Keratinocyte (primary cell): ENCODE measurements around the gene C5orf52. TPM values are rescaled to one million over a fixed set of nuclear protein-coding genes. Genes with fewer than 3 reads are reported as not detected.
"Not testable (repeated sequence)": the region's sequence is repeated elsewhere in the genome, so short reads cannot be mapped to it uniquely, and the experiment has no call there.

ENCODE experiments used
- DNase-seq: peaks from one replicate; pipeline ENCODE4 v3.0.0-alpha.2; 2011; ENCODE audit warnings: low read depth, missing footprints, low spot score
- FAIRE-seq: peaks from 2 replicates; lab custom pipeline; 2011; peaks lifted over from hg19 to GRCh38; lab: Jason Lieb, UNC
- H2AFZ ChIP-seq: 2 replicates; pipeline ENCODE4 v1.6.0; 2012; ENCODE audit warnings: low read length, control low read depth, inconsistent platforms; ENCODE audit not compliant: control insufficient read depth
- H3K27ac ChIP-seq: 2 replicates; pipeline ENCODE4 v1.5.1; 2011; ENCODE audit warnings: low read length; ENCODE audit not compliant: control insufficient read depth, insufficient read depth
- H3K27me3 ChIP-seq: 3 replicates; pipeline ENCODE4 v1.6.0; 2011; ENCODE audit warnings: low read length; ENCODE audit not compliant: control insufficient read depth, insufficient read depth; ENCODE audit errors: extremely low read depth
- H3K36me3 ChIP-seq, 2 experiments: 2 replicates in 1 of 2; 3 replicates in 1 of 2; pipeline ENCODE4 v1.5.1; 2011; ENCODE audit warnings: low read length in 2 of 2, mild to moderate bottlenecking in 1 of 2; ENCODE audit not compliant: control insufficient read depth in 2 of 2, insufficient read depth in 2 of 2; ENCODE audit errors: extremely low read depth in 1 of 2
- H3K4me1 ChIP-seq: 3 replicates; pipeline ENCODE4 v1.5.1; 2011; ENCODE audit warnings: low read length; ENCODE audit not compliant: control insufficient read depth, insufficient read depth; ENCODE audit errors: extremely low read depth
- H3K4me2 ChIP-seq: 3 replicates; pipeline ENCODE4 v1.6.0; 2011; ENCODE audit warnings: low read depth, low read length; ENCODE audit not compliant: control insufficient read depth, insufficient read depth; ENCODE audit errors: extremely low read depth
- H3K4me3 ChIP-seq, 3 experiments: fragments of 200-600 bp in 1 of 3; sonication (generic) in 1 of 3; 2 replicates in 2 of 3; 3 replicates in 1 of 3; pipeline ENCODE4 v1.5.1; 2011 to 2016; ENCODE audit warnings: low read length in 3 of 3, mild to moderate bottlenecking in 3 of 3, control low read depth in 2 of 3, inconsistent platforms in 1 of 3, low read depth in 1 of 3, mixed read lengths in 1 of 3, mixed run types in 1 of 3, moderate library complexity in 1 of 3; ENCODE audit not compliant: control insufficient read depth in 2 of 3, insufficient read depth in 2 of 3; ENCODE audit errors: extremely low read depth in 1 of 3
- H3K79me2 ChIP-seq: 2 replicates; pipeline ENCODE4 v1.6.0; 2012; ENCODE audit warnings: low read length; ENCODE audit not compliant: control insufficient read depth, insufficient read depth
- H3K9ac ChIP-seq: 3 replicates; pipeline ENCODE4 v1.6.0; 2011; ENCODE audit warnings: low read length; ENCODE audit not compliant: control insufficient read depth, insufficient read depth; ENCODE audit errors: extremely low read depth
- H3K9me1 ChIP-seq: 3 replicates; pipeline ENCODE4 v1.6.0; 2011; ENCODE audit warnings: low read length; ENCODE audit not compliant: control insufficient read depth, insufficient read depth; ENCODE audit errors: extremely low read depth
- H3K9me3 ChIP-seq: 2 replicates; pipeline ENCODE4 v1.5.1; 2012; ENCODE audit warnings: low read depth, low read length; ENCODE audit not compliant: control insufficient read depth
- H4K20me1 ChIP-seq: 3 replicates; pipeline ENCODE4 v1.6.0; 2011; ENCODE audit warnings: low read length; ENCODE audit not compliant: control insufficient read depth, insufficient read depth; ENCODE audit errors: extremely low read depth
- EZH2 ChIP-seq: IDR thresholded peaks from one replicate; pipeline ENCODE4 v1.6.1; 2012; ENCODE audit warnings: inconsistent platforms, mild to moderate bottlenecking, low read length, moderate library complexity
- dilution Hi-C: fragments of 300-500 bp; cut with MboI; formaldehyde crosslinking; loops from one replicate; pipeline ENCODE4 v1.7.0; 2020; ENCODE audit warnings: low sequenced_read_pairs; ENCODE audit not compliant: extremely low pct_ligation_motif_present
- polyA plus RNA-seq, 5 experiments: library from polyadenylated mRNA; depleted of rRNA in 3 of 5; stranded (reverse) in 3 of 5; stranded (forward) in 1 of 5; unstranded in 1 of 5; fragments of >200 nt; gene quantifications; 1 replicate in 1 of 5; 2 replicates in 3 of 5; 3 replicates in 1 of 5; pipeline versions ENCODE4 v1.2.1 to v1.2.3, GENCODE V29; 2011 to 2012; ENCODE audit warnings: missing spikeins in 2 of 5, low read depth in 1 of 5, low replicate concordance in 1 of 5
- TF ChIP-seq, protein P1 (sequence below), 3 experiments: IDR thresholded peaks in 1 of 3; conservative IDR thresholded peaks in 1 of 3; optimal IDR thresholded peaks in 1 of 3; 2 replicates in 2 of 3; 3 replicates in 1 of 3; pipeline versions ENCODE3 to v1.5.1; 2011; ENCODE audit warnings: low read length in 3 of 3, mild to moderate bottlenecking in 3 of 3, moderate library complexity in 2 of 3, control low read depth in 1 of 3, inconsistent platforms in 1 of 3; ENCODE audit not compliant: insufficient read depth in 2 of 3; ENCODE audit errors: extremely low read depth in 1 of 3

The C5orf52 gene
- polyA plus RNA-seq, 1 donor (not counting 4 experiments of a cell fraction or from before 2014, with no cell fraction given): not detected

GRCh38 chr5:157721159-157721558, 49.8 kb downstream of the C5orf52 start:
- Histone ChIP-seq H3K4me3 (no peak overlapping the region), H3K4me1 (no peaks in the 10 kb centered on the region), H3K36me3 (no peaks in the 10 kb centered on the region), H3K9me3 (no peaks in the 10 kb centered on the region), H3K9me1 (no peaks in the 10 kb centered on the region), H4K20me1 (no peaks in the 10 kb centered on the region), H3K27ac (no peak overlapping the region), H3K9ac (no peak overlapping the region), H3K27me3 (no peaks in the 10 kb centered on the region), H3K4me2 (no peak overlapping the region), H2AFZ (no peak overlapping the region), H3K79me2 (no peaks in the 10 kb centered on the region)
- dilution Hi-C loops: no loop called here
- no peak for FAIRE-seq
- no peak for DNase-seq
- no peak for TF ChIP-seq EZH2
- TF ChIP-seq, protein P1, sequence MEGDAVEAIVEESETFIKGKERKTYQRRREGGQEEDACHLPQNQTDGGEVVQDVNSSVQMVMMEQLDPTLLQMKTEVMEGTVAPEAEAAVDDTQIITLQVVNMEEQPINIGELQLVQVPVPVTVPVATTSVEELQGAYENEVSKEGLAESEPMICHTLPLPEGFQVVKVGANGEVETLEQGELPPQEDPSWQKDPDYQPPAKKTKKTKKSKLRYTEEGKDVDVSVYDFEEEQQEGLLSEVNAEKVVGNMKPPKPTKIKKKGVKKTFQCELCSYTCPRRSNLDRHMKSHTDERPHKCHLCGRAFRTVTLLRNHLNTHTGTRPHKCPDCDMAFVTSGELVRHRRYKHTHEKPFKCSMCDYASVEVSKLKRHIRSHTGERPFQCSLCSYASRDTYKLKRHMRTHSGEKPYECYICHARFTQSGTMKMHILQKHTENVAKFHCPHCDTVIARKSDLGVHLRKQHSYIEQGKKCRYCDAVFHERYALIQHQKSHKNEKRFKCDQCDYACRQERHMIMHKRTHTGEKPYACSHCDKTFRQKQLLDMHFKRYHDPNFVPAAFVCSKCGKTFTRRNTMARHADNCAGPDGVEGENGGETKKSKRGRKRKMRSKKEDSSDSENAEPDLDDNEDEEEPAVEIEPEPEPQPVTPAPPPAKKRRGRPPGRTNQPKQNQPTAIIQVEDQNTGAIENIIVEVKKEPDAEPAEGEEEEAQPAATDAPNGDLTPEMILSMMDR (optimal IDR thresholded peaks at IDR 0.05 in 1 of 3, IDR thresholded peaks at IDR 0.05 in 1 of 3, conservative IDR thresholded peaks at IDR 0.05 in 1 of 3; ENCODE audit: extremely low read depth in 1 of 3, insufficient read depth in 2 of 3, low read length in 3 of 3): no peak

GRCh38 chr5:157722895-157723294, 51.6 kb downstream of the C5orf52 start:
- H3K27ac ChIP-seq, FAIRE-seq, H3K9me1 ChIP-seq, H3K9me3 ChIP-seq, H3K79me2 ChIP-seq, H3K27me3 ChIP-seq, DNase-seq, H3K4me3 ChIP-seq, H2AFZ ChIP-seq, H3K9ac ChIP-seq, H3K4me2 ChIP-seq, H3K36me3 ChIP-seq, dilution Hi-C loops, H4K20me1 ChIP-seq, H3K4me1 ChIP-seq: not testable (repeated sequence)

DNA sequence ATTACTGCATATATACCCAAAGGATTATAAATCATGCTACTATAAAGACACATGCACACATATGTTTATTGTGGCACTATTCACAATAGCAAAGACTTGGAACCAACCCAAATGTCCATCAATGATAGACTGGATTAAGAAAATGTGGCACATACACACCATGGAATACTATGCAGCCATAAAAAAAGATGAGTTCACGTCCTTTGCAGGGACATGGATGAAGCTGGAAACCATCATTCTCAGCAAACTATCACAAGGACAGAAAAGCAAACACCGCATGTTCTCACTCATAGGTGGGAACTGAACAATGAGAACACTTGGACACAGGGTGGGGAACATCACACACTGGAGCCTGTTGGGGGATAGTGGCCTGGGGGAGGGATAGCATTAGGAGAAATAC, 55.3 kb downstream of the C5orf52 start:
- H3K36me3 ChIP-seq, H3K79me2 ChIP-seq, H3K9me1 ChIP-seq, DNase-seq, H3K27me3 ChIP-seq, H3K4me1 ChIP-seq, H2AFZ ChIP-seq, H4K20me1 ChIP-seq, H3K27ac ChIP-seq, dilution Hi-C loops, H3K9ac ChIP-seq, H3K4me2 ChIP-seq, H3K4me3 ChIP-seq, H3K9me3 ChIP-seq, FAIRE-seq: not testable (repeated sequence)

DNA sequence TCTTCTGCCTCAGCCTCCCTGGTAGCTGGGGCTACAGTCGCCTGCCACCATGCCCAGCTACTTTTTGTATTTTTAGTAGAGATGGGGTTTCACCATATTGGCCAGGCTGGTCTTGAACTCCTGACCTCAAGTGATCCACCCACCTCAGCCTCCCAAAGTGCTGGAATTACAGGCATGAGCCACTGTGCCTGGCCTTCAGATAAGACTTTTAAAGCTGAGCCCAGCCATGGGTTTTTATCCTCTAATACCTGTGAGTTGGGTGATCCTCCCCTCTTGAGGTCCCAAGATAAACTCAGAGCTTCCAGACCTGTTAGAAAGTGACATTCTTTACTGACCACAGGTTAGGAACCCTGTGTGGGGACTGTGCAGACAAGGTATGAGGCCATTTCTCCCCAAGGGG, 56.5 kb downstream of the C5orf52 start:
- H3K27ac ChIP-seq, H2AFZ ChIP-seq, FAIRE-seq, dilution Hi-C loops, H4K20me1 ChIP-seq, H3K4me1 ChIP-seq, H3K9me1 ChIP-seq, H3K9me3 ChIP-seq, H3K9ac ChIP-seq, H3K4me2 ChIP-seq, H3K79me2 ChIP-seq, H3K4me3 ChIP-seq, H3K27me3 ChIP-seq, DNase-seq, H3K36me3 ChIP-seq: not testable (repeated sequence)
